GM23338 (cell line): ENCODE data around the gene PHOSPHO1. TPM values are rescaled to one million over a fixed set of nuclear protein-coding genes. Genes with fewer than 3 reads are reported as not detected.

Experiments used
- ATAC-seq: fragments of 200-7000 bp; cut with Tn5 transposase; 3 replicates; pipeline ENCODE4 v1.9.1; 2020
- DNase-seq: peaks from one replicate; pipeline ENCODE4 v3.0.0-alpha.2; 2015; ENCODE audit warnings: low spot score
- H2AFZ ChIP-seq: fragments of 200-600 bp; sonication (generic); 2 replicates; pipeline ENCODE4 v1.8.0; 2016; ENCODE audit warnings: antibody characterized with exemption, mild to moderate bottlenecking, moderate library complexity
- H3F3A ChIP-seq: fragments of 200-600 bp; sonication (generic); replicated peaks from 2 replicates; pipeline ENCODE4 v1.8.0; 2017; ENCODE audit warnings: antibody characterized with exemption, mixed run types, low read depth
- H3K27ac ChIP-seq: fragments of 200-600 bp; sonication (generic); 2 replicates; pipeline ENCODE4 v1.6.1; 2016; ENCODE audit warnings: low read depth
- H3K27me3 ChIP-seq: fragments of 200-600 bp; sonication (generic); 2 replicates; pipeline ENCODE4 v1.8.0; 2016; ENCODE audit warnings: mild to moderate bottlenecking, mixed run types, moderate library complexity; ENCODE audit not compliant: insufficient read depth
- H3K36me3 ChIP-seq: fragments of 200-600 bp; sonication (generic); 2 replicates; pipeline ENCODE4 v1.8.0; 2016; ENCODE audit warnings: mild to moderate bottlenecking; ENCODE audit not compliant: insufficient read depth
- H3K4me1 ChIP-seq: fragments of 200-600 bp; sonication (generic); 2 replicates; pipeline ENCODE4 v1.8.0; 2016; ENCODE audit warnings: mild to moderate bottlenecking, moderate library complexity; ENCODE audit not compliant: insufficient read depth
- H3K4me2 ChIP-seq: fragments of 200-600 bp; sonication (generic); 2 replicates; pipeline ENCODE4 v1.7.1; 2017; ENCODE audit warnings: mixed run types
- H3K4me3 ChIP-seq: fragments of 200-600 bp; sonication (generic); 2 replicates; pipeline ENCODE4 v1.6.1; 2016; ENCODE audit warnings: mixed run types
- H3K79me2 ChIP-seq: fragments of 200-600 bp; sonication (generic); replicated peaks from 2 replicates; pipeline ENCODE4 v1.8.0; 2017; ENCODE audit warnings: mild to moderate bottlenecking; ENCODE audit not compliant: insufficient read depth
- H3K9me2 ChIP-seq: fragments of 200-600 bp; sonication (generic); 2 replicates; pipeline ENCODE4 v1.8.0; 2017; ENCODE audit not compliant: insufficient read depth
- H4K20me1 ChIP-seq: fragments of 200-600 bp; sonication (generic); replicated peaks from 2 replicates; pipeline ENCODE4 v1.8.0; 2017; ENCODE audit warnings: mild to moderate bottlenecking; ENCODE audit not compliant: insufficient read depth
- H3K27ac Mint-ChIP-seq: 2 replicates; pipeline ENCODE4 v1.8.0; 2020; ENCODE audit warnings: inconsistent platforms, mild to moderate bottlenecking, moderate library complexity, mixed read lengths
- H3K27me3 Mint-ChIP-seq: 3 replicates; pipeline ENCODE4 v1.8.0; 2022; ENCODE audit warnings: low read depth, mild to moderate bottlenecking, moderate library complexity, mixed read lengths, inconsistent platforms; ENCODE audit not compliant: insufficient read depth, poor library complexity
- H3K36me3 Mint-ChIP-seq: 3 replicates; pipeline ENCODE4 v1.8.0; 2021; ENCODE audit warnings: low read depth, mild to moderate bottlenecking, inconsistent platforms, moderate library complexity, mixed read lengths
- H3K4me1 Mint-ChIP-seq: 3 replicates; pipeline ENCODE4 v1.8.0; 2020; ENCODE audit warnings: mild to moderate bottlenecking, inconsistent platforms, mixed read lengths
- H3K4me3 Mint-ChIP-seq: 3 replicates; pipeline ENCODE4 v1.8.0; 2021; ENCODE audit warnings: moderate library complexity, mild to moderate bottlenecking, inconsistent platforms, mixed read lengths
- H3K9me3 Mint-ChIP-seq: 3 replicates; pipeline ENCODE4 v1.8.0; 2020; ENCODE audit warnings: moderate library complexity, mild to moderate bottlenecking, inconsistent platforms, mixed read lengths
- ETS1 ChIP-seq: IDR thresholded peaks from 2 replicates; pipeline ENCODE4 v1.6.1; 2016; ENCODE audit warnings: antibody characterized with exemption
- EZH2phosphoT487 ChIP-seq: fragments of 200-600 bp; sonication (generic); IDR thresholded peaks from one replicate; pipeline ENCODE4 v1.8.1; 2018; ENCODE audit warnings: antibody characterized with exemption; ENCODE audit not compliant: unreplicated experiment
- JUNB ChIP-seq: IDR thresholded peaks from one replicate; pipeline ENCODE4 v1.6.1; 2016; ENCODE audit warnings: antibody characterized with exemption; ENCODE audit not compliant: unreplicated experiment
- STAT1 ChIP-seq: IDR thresholded peaks from one replicate; pipeline ENCODE4 v1.6.1; 2016; ENCODE audit warnings: antibody characterized with exemption; ENCODE audit not compliant: unreplicated experiment
- ZNF114 ChIP-seq: fragments of 250-450 bp; sonication (Bioruptor Pico); IDR thresholded peaks from 2 replicates; pipeline ENCODE4 v1.5.0; 2020; ENCODE audit warnings: mild to moderate bottlenecking, moderate library complexity
- ZNF331 ChIP-seq: fragments of 250-450 bp; sonication (Bioruptor Pico); IDR thresholded peaks from 2 replicates; pipeline ENCODE4 v1.5.0; 2020; ENCODE audit warnings: low read depth, mild to moderate bottlenecking, moderate library complexity
- ZNF462 ChIP-seq: fragments of 250-450 bp; sonication (Bioruptor Pico); IDR thresholded peaks from 2 replicates; pipeline ENCODE4 v1.5.0; 2020; ENCODE audit warnings: mild to moderate bottlenecking, moderate library complexity
- polyA plus RNA-seq: library from polyadenylated mRNA; unstranded; fragments of >200 nt; fragmentation: Nextera tagmentation; extraction: Ambion mirVana; gene quantifications from 2 replicates; pipeline ENCODE4 v1.2.1, GENCODE V29; 2016
- total RNA-seq: library from RNA; depleted of rRNA; stranded (reverse); fragments of >200 nt; shearing (Covaris generic); gene quantifications from 2 replicates; pipeline ENCODE4 v1.2.3, GENCODE V29; 2014
- TF ChIP-seq, protein P1 (sequence below), 2 experiments: fragments of 200-600 bp in 1 of 2; sonication (generic) in 1 of 2; conservative IDR thresholded peaks; 2 replicates each; pipeline versions ENCODE4 v1.5.1 to v1.6.1; 2016 to 2017; ENCODE audit warnings: antibody characterized with exemption in 2 of 2, low read depth in 2 of 2, mild to moderate bottlenecking in 2 of 2, moderate library complexity in 1 of 2
- TF ChIP-seq, protein P2 (sequence below): IDR thresholded peaks from one replicate; pipeline ENCODE4 v1.6.1; 2018; ENCODE audit warnings: antibody characterized with exemption; ENCODE audit not compliant: unreplicated experiment

PHOSPHO1 gene
- total and polyA plus RNA-seq, 2 experiments from 2014 or later: 0.71 to 2.2 TPM

DNA sequence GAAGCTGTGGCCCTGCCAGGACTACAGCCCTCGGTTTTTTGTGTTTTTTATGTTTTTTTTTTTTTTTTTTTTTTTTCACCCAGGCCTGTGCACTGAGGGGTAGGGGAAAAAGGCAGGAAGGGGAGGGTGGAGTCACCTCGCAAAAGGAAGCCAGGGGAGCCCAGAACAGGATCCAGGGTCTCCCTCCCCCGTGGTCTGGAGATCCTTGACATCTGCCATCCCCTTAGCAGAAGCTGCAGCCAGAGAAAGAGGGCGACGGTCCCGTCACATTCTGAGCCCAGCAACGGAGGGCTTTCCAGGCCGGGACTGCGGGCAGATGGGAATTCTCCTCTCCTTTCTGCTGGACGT, 29.1 kb upstream of the PHOSPHO1 start (continued):
- no peak for TF ChIP-seq ZNF462 (CRISPR knock-in tag)
- TF ChIP-seq, protein P1, sequence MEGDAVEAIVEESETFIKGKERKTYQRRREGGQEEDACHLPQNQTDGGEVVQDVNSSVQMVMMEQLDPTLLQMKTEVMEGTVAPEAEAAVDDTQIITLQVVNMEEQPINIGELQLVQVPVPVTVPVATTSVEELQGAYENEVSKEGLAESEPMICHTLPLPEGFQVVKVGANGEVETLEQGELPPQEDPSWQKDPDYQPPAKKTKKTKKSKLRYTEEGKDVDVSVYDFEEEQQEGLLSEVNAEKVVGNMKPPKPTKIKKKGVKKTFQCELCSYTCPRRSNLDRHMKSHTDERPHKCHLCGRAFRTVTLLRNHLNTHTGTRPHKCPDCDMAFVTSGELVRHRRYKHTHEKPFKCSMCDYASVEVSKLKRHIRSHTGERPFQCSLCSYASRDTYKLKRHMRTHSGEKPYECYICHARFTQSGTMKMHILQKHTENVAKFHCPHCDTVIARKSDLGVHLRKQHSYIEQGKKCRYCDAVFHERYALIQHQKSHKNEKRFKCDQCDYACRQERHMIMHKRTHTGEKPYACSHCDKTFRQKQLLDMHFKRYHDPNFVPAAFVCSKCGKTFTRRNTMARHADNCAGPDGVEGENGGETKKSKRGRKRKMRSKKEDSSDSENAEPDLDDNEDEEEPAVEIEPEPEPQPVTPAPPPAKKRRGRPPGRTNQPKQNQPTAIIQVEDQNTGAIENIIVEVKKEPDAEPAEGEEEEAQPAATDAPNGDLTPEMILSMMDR (conservative IDR thresholded peaks at IDR 0.05; ENCODE audit: low read depth in 2 of 2): no peak
- no peak for TF ChIP-seq ZNF331 (CRISPR knock-in tag)
- TF ChIP-seq ETS1: no peak
- no peak for TF ChIP-seq EZH2phosphoT487

- no peak overlapping the region for H2AFZ ChIP-seq
- no peak for ATAC-seq
- H3K9me2 ChIP-seq: no peaks in the 10 kb centered on the region
- DNase-seq: no peak
- no peaks in the 10 kb centered on the region for H3K36me3 ChIP-seq
- Mint-ChIP-seq H3K27me3 (peaks cover 25% of the 10 kb centered on the region), H3K27ac (no peak overlapping the region), H3K36me3 (no peaks in the 10 kb centered on the region), H3K9me3 (no peaks in the 10 kb centered on the region; the same call in 2 of the 3 replicates), H3K4me3 (no peak overlapping the region), H3K4me1 (peaks cover 8% of the 10 kb centered on the region)
- no peaks in the 10 kb centered on the region for H3F3A ChIP-seq
- H3K27ac ChIP-seq: no peak overlapping the region
- H3K4me2 ChIP-seq: no peak overlapping the region
- no peaks in the 10 kb centered on the region for H4K20me1 ChIP-seq
- H3K79me2 ChIP-seq: no peaks in the 10 kb centered on the region
- H3K4me1 ChIP-seq: no peaks in the 10 kb centered on the region
- no peak overlapping the region for H3K4me3 ChIP-seq
- peaks cover 24% of the 10 kb centered on the region for H3K27me3 ChIP-seq
- TF ChIP-seq, protein P2, sequence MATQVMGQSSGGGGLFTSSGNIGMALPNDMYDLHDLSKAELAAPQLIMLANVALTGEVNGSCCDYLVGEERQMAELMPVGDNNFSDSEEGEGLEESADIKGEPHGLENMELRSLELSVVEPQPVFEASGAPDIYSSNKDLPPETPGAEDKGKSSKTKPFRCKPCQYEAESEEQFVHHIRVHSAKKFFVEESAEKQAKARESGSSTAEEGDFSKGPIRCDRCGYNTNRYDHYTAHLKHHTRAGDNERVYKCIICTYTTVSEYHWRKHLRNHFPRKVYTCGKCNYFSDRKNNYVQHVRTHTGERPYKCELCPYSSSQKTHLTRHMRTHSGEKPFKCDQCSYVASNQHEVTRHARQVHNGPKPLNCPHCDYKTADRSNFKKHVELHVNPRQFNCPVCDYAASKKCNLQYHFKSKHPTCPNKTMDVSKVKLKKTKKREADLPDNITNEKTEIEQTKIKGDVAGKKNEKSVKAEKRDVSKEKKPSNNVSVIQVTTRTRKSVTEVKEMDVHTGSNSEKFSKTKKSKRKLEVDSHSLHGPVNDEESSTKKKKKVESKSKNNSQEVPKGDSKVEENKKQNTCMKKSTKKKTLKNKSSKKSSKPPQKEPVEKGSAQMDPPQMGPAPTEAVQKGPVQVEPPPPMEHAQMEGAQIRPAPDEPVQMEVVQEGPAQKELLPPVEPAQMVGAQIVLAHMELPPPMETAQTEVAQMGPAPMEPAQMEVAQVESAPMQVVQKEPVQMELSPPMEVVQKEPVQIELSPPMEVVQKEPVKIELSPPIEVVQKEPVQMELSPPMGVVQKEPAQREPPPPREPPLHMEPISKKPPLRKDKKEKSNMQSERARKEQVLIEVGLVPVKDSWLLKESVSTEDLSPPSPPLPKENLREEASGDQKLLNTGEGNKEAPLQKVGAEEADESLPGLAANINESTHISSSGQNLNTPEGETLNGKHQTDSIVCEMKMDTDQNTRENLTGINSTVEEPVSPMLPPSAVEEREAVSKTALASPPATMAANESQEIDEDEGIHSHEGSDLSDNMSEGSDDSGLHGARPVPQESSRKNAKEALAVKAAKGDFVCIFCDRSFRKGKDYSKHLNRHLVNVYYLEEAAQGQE: no peak
- TF ChIP-seq STAT1 (no peak), ZNF114 (CRISPR knock-in tag) (no peak), JUNB (no peak), EZH2phosphoT487 (no peak), ZNF331 (CRISPR knock-in tag) (no peak)
These were observed 27.8 kb upstream of the PHOSPHO1 start for GRCh38 chr17:49258394-49258793.
